HG02884 (cell line): ENCODE data around the gene TCF7L2.

ENCODE experiments used
- ATAC-seq: cut with Tn5 transposase; IDR thresholded peaks from one replicate; pipeline ENCODE4 v1.9.1; 2021; ENCODE audit warnings: mild to moderate bottlenecking, moderate library complexity; ENCODE audit not compliant: unreplicated experiment

TCF7L2 gene

DNA sequence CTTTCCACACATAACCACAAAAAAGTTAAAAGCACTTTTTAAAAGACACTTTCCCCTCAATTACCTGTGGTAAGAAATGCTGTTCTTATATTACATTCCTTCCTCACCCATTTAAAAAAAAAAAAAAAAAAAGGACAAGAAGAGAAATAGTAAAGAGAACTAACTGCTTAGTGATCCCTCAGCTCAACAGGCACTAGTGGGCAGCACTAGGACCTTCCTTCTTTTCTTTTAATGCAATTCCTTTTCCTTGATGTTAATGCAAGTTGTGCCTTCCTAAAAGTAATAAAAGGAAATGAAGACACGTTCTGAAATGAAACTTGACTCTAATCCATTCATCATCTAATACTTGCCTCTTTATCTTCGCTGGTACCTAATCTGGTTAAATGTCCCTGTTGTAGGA lies 189.7 kb downstream of the TCF7L2 start:
- no peak for ATAC-seq

- ATAC-seq: no peak
Observed at GRCh38 chr10:113140143-113141011, 190.3 kb downstream of the TCF7L2 start.

GRCh38 chr10:113142601-113143362 lies 192.7 kb downstream of the TCF7L2 start:
- no peak for ATAC-seq

DNA sequence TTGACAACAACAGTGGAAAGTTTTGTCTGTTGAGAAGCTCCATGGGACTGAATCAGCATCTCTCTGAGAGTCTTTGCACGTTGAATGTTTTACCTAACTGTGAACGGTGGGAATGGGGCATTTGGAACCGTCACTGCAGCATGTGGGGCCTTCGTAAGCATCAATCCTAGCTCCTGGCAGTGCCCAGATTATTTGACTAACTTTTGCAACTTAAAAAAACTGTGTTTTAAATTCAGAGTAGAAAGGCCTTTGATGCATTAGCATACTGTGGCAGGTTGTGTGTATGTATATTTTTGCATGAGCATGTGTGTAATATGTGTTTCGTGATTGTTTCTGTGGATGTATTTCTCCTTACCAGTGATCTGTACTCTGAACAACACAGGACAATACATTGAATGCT lies 194.5 kb downstream of the TCF7L2 start:
- no peak for ATAC-seq

DNA sequence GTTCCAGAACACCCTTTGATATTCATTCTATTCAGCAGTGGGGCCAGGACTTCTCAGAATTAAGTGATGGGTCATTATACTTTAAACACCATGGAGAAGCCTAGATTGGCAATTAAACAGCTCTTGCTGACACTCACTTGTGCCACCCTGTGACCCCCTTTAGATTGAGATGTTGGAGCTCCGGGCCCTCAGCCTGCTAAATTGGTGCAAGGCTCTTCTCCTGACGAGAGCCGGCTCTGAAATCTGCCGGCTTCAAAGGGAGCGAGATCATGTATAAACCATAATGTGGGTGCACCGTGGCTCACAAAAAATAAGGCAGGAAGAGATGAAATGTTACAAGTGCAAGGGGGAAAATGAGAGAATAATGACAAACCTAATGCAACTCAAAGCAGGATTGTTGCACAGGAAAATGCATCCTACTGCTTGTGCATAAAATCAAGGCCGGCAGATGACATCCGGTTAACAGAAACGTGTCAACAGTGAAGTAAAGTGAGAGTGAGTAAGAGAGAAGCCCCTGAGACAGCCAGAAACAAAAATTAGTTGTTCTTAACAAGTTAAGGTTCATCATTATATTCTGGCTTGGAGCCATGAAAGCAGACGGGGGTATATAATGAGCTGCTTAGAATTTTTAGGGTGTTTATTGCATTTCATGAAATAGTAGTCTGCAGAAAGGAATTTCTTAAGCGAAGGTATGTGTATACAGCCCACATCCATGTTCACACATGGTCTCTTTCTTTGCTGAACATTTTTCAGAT lies 198.2 kb downstream of the TCF7L2 start:
- no peak for ATAC-seq

- no peak for ATAC-seq
Observed at GRCh38 chr10:113148901-113149300, 198.9 kb downstream of the TCF7L2 start.

DNA sequence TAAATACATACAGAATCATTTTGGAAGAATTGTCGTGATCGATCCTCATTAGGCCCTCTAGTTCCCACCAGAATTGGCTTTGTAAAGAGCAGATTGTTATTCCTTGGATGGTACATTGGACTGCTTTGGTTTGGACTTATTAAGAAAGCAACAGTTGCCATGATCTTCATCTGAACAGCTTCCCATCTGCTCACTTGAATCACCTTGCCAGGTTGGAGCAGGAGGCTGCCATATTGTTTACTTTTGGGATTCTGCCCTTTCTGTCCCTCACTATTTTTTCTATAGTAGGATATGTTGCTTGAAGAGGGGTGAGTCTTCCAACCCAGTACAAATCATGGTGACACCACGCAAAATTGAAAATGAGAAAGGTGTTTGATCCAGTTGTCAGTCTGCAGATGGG lies 199.6 kb downstream of the TCF7L2 start:
- no peak for ATAC-seq

GRCh38 chr10:113151190-113151666 lies 201.2 kb downstream of the TCF7L2 start:
- ATAC-seq: no peak

DNA sequence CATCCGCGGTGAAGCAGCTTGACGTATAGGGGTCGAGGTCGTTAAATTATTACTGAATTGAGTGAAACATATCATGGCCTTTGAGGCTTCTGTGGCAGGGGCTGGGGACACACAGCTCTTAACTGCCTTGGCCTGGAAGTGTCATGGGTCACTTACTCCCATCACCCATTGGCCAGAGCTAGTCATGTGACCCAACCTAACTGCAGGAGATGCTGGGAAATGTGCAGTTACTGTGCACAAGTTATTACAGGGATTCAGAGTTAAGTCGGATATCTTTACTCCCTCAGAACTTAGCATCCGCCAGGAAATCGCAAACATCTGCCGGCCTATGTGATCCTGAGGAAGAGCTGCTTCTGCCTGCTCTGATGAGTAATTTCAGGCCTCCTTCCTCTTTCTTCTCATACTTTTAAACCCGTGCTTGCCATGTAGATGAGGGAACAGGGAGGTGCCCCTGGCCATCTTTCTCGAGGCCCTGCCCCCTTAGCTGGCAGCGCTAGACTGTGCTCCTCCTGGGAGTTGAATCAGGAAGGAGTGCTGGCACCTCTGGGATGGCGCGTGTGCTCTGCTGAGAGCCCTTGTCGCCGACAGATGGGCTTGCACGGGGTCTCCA lies 203.6 kb downstream of the TCF7L2 start:
- ATAC-seq: no peak

- no peak for ATAC-seq
Observed at GRCh38 chr10:113157441-113157840, 207.4 kb downstream of the TCF7L2 start.

DNA sequence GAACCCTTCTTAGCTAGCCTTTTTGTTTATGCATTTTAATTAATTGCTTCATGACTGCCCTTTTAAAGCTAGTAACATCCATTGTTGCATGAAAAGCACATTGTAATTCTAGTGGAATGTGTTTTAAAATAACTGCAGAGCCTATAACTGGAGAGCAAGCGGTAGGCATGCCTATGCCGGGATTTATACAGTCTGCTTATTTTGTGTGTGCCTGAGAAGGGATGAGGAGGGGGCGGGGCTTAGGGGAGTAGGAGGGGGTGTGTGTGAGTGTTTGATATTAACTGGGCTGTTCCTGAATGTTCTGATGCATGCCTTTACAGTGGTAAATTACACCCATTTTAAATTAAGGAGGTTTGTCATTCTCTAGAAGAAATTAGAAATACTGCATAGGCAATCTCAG lies 208.1 kb downstream of the TCF7L2 start:
- ATAC-seq: no peak

GRCh38 chr10:113159563-113159962 lies 209.5 kb downstream of the TCF7L2 start:
- ATAC-seq: no peak

DNA sequence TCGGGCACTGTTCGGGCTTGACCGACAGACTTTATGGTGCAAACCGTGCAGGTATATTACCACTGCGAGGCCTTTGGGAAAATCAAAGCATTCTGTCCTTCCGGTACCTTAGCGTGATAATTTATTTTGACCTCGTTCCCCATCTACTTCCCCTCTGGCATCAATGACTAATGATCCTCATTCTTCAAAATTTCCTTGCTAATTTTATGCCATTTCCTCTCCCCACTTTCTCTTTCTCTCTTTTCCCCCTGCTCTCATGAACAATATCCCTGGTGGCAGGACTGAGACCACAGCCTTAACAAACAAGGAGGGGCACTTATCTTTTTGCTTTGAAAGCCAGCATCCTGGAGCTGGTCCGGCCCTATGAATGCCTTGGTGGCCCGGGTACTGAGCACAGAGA lies 210.6 kb downstream of the TCF7L2 start:
- ATAC-seq: no peak

GRCh38 chr10:113161066-113161465 lies 211.0 kb downstream of the TCF7L2 start:
- no peak for ATAC-seq

- ATAC-seq: no peak
Observed at GRCh38 chr10:113162960-113163359, 212.9 kb downstream of the TCF7L2 start.

DNA sequence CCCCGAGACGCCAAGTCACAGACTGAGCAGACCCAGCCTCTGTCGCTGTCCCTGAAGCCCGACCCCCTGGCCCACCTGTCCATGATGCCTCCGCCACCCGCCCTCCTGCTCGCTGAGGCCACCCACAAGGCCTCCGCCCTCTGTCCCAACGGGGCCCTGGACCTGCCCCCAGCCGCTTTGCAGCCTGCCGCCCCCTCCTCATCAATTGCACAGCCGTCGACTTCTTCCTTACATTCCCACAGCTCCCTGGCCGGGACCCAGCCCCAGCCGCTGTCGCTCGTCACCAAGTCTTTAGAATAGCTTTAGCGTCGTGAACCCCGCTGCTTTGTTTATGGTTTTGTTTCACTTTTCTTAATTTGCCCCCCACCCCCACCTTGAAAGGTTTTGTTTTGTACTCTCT lies 215.6 kb downstream of the TCF7L2 start:
- ATAC-seq: no peak

DNA sequence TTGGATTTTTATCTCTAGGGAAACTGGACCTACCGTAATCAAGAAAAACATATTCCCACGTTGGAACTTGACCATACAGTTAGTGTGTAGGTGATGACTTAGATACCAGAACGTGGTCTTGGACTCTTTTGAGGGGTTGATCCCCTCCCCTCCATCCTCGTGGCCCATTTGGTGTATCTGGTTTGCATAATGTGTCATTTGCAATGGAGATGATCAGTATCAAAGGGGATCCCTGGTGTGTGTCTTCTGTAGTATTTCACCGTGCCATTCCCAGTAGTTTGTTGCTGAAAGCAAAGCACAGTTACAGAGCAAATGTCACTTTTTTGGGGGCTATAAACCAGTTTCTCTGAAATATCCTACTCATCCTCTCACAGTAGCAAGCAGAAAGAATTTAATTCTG lies 217.7 kb downstream of the TCF7L2 start:
- no peak for ATAC-seq

GRCh38 chr10:113168584-113168983 lies 218.5 kb downstream of the TCF7L2 start:
- no peak for ATAC-seq

DNA sequence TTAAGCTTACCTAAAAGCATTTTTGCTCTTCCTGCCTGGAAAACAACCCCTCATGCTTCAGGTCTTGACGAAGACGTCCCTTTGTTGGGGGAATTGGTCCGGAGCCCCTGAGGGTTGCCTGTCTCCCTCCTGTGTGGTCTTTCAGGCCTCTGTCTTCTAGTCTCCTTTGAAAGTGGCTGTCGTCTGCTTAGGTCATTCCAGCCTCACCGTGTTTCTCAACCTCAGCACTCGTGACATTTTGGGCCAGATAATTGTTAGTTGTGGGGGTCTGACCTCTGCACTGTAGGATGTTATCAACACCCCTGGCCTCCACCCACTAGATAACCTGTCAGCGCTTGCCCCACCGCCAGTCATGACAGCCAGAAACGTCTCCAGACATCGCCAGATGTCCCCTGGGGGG lies 219.1 kb downstream of the TCF7L2 start:
- no peak for ATAC-seq

DNA sequence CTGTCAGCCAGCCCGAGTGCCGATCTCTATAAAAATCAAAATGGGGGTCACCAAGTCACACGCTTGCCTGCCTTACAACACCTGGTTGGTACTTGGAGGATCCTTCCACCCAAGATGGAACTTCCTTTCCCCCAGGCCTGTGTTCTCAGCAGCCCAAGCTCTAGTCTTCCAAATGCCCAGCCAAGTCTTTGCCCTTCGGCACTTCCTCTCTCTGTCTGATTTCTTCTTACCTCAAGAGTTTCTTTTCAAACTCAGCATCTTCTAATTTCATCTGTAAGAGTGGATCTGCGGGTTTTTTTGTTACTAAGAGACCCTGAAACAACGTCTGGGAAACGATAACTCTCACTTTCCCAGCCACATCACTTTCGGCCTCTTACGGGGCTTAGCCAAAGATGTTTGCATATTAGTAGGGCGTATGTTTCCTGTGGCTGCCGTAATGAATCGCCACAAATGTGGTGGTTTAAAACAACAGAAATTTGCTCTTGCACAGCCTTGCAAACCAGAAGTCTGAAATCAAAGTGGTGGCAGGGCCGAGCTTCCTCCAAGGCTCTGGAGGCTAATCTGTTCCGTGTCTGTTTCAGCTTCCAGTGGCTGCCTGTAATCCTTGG lies 219.9 kb downstream of the TCF7L2 start:
- ATAC-seq: peak; percentile 92
